Astrocyte (in vitro differentiated cells and primary cell): ENCODE results near the gene ZMPSTE24. TPM values are rescaled to one million over a fixed set of nuclear protein-coding genes. Genes with fewer than 3 reads are reported as not detected.

Experiments
- DNase-seq: peaks from one replicate; pipeline ENCODE4 v3.0.0-alpha.2; 2010; ENCODE audit warnings: low read depth
- FAIRE-seq: peaks from 2 replicates; lab custom pipeline; 2011; peaks lifted over from hg19 to GRCh38; lab: Jason Lieb, UNC
- H2AFZ ChIP-seq: 2 replicates; pipeline ENCODE4 v1.6.0; 2012; ENCODE audit warnings: low read depth, low read length, inconsistent platforms
- H3K27ac ChIP-seq: 2 replicates; pipeline ENCODE4 v1.5.1; 2011; ENCODE audit warnings: low read depth, low read length, inconsistent platforms
- H3K27me3 ChIP-seq: 2 replicates; pipeline ENCODE4 v1.6.0; 2011; ENCODE audit warnings: low read length, inconsistent platforms; ENCODE audit not compliant: insufficient read depth
- H3K36me3 ChIP-seq: 2 replicates; pipeline ENCODE4 v1.5.1; 2011; ENCODE audit warnings: low read length, inconsistent platforms; ENCODE audit not compliant: insufficient read depth
- H3K4me1 ChIP-seq: 2 replicates; pipeline ENCODE4 v1.5.1; 2011; ENCODE audit warnings: low read length, inconsistent platforms; ENCODE audit not compliant: insufficient read depth
- H3K4me2 ChIP-seq: 2 replicates; pipeline ENCODE4 v1.6.0; 2012; ENCODE audit warnings: low read length, inconsistent platforms
- H3K4me3 ChIP-seq: 2 replicates; pipeline ENCODE4 v1.5.1; 2011; ENCODE audit warnings: low read depth, mild to moderate bottlenecking, low read length, inconsistent platforms; ENCODE audit not compliant: insufficient read depth
- H3K79me2 ChIP-seq: 2 replicates; pipeline ENCODE4 v1.6.0; 2012; ENCODE audit warnings: mild to moderate bottlenecking, low read length, inconsistent platforms; ENCODE audit not compliant: insufficient read depth
- H3K9ac ChIP-seq: 2 replicates; pipeline ENCODE4 v1.6.0; 2012; ENCODE audit warnings: mild to moderate bottlenecking, low read length, inconsistent platforms
- H3K9me3 ChIP-seq: 2 replicates; pipeline ENCODE4 v1.5.1; 2012; ENCODE audit warnings: low read depth, mild to moderate bottlenecking, low read length, inconsistent platforms; ENCODE audit not compliant: insufficient read depth
- H4K20me1 ChIP-seq: 2 replicates; pipeline ENCODE4 v1.6.0; 2012; ENCODE audit warnings: low read length, inconsistent platforms; ENCODE audit not compliant: insufficient read depth
- H3K27ac Mint-ChIP-seq: one replicate; pipeline ENCODE4 v1.8.0; 2021; ENCODE audit warnings: mild to moderate bottlenecking, mixed read lengths; ENCODE audit not compliant: unreplicated experiment
- H3K27me3 Mint-ChIP-seq: one replicate; pipeline ENCODE4 v1.8.0; 2021; ENCODE audit warnings: low read depth, mixed read lengths; ENCODE audit not compliant: unreplicated experiment
- H3K36me3 Mint-ChIP-seq: one replicate; pipeline ENCODE4 v1.8.0; 2021; ENCODE audit warnings: low read depth, mixed read lengths; ENCODE audit not compliant: unreplicated experiment
- H3K4me1 Mint-ChIP-seq: one replicate; pipeline ENCODE4 v1.8.0; 2021; ENCODE audit warnings: low read depth, mixed read lengths; ENCODE audit not compliant: unreplicated experiment
- H3K4me3 Mint-ChIP-seq: one replicate; pipeline ENCODE4 v1.8.0; 2021; ENCODE audit warnings: mild to moderate bottlenecking, moderate library complexity, mixed read lengths; ENCODE audit not compliant: unreplicated experiment
- H3K9me3 Mint-ChIP-seq: one replicate; pipeline ENCODE4 v1.8.0; 2021; ENCODE audit warnings: mild to moderate bottlenecking, mixed read lengths; ENCODE audit not compliant: unreplicated experiment
- CTCF ChIP-seq: IDR thresholded peaks from 2 replicates; pipeline ENCODE4 v1.5.1; 2011; ENCODE audit warnings: low read depth, mild to moderate bottlenecking, inconsistent platforms, low read length, moderate library complexity; ENCODE audit not compliant: insufficient read depth
- EZH2 ChIP-seq: IDR thresholded peaks from 2 replicates; pipeline ENCODE4 v1.6.1; 2012; ENCODE audit warnings: mild to moderate bottlenecking, low read length, inconsistent platforms; ENCODE audit not compliant: insufficient read depth
- total RNA-seq: library from RNA; stranded (reverse); gene quantifications from 2 replicates; pipeline ENCODE4 v1.2.1, GENCODE V29; 2021

The ZMPSTE24 gene
- total RNA-seq, 1 donor from 2014 or later, result 62.4 TPM

- Histone ChIP-seq H3K4me1 (no peaks in the 10 kb centered on the region), H3K79me2 (no peaks in the 10 kb centered on the region), H3K36me3 (no peaks in the 10 kb centered on the region), H3K27me3 (no peaks in the 10 kb centered on the region), H3K27ac (no peak overlapping the region), H4K20me1 (no peaks in the 10 kb centered on the region), H3K9me3 (no peaks in the 10 kb centered on the region), H3K4me2 (no peak overlapping the region), H2AFZ (no peak overlapping the region), H3K4me3 (no peak overlapping the region), H3K9ac (no peak overlapping the region)
- no peaks in the 10 kb centered on the region for H3K4me1 Mint-ChIP-seq
- H3K27ac Mint-ChIP-seq, result no peak overlapping the region
- no peak for FAIRE-seq
- no peak overlapping the region for H3K4me3 Mint-ChIP-seq
- H3K9me3 Mint-ChIP-seq, result no peaks in the 10 kb centered on the region
- H3K27me3 Mint-ChIP-seq, result peaks cover 4% of the 10 kb centered on the region
- no peak for DNase-seq
- TF ChIP-seq EZH2 (no peak), CTCF (no peak)
- H3K36me3 Mint-ChIP-seq, result no peaks in the 10 kb centered on the region
These were observed 47.4 kb downstream of the ZMPSTE24 start for GRCh38 chr1:40305451-40305850.

GRCh38 chr1:40305871-40306270 is 47.8 kb downstream of the ZMPSTE24 start:
- FAIRE-seq, result no peak

More at GRCh38 chr1:40305871-40306270, 47.8 kb downstream of the ZMPSTE24 start:
- peaks cover 3% of the 10 kb centered on the region for H3K36me3 Mint-ChIP-seq
- Histone ChIP-seq H3K27ac (no peak overlapping the region), H4K20me1 (no peaks in the 10 kb centered on the region), H3K79me2 (no peaks in the 10 kb centered on the region), H3K4me2 (no peak overlapping the region), H3K9me3 (no peaks in the 10 kb centered on the region), H3K4me1 (no peaks in the 10 kb centered on the region), H2AFZ (no peak overlapping the region), H3K36me3 (no peaks in the 10 kb centered on the region), H3K4me3 (no peak overlapping the region), H3K27me3 (no peaks in the 10 kb centered on the region), H3K9ac (no peak overlapping the region)
- no peaks in the 10 kb centered on the region for H3K9me3 Mint-ChIP-seq
- H3K27ac Mint-ChIP-seq, result no peak overlapping the region
- peaks cover 6% of the 10 kb centered on the region for H3K27me3 Mint-ChIP-seq
- no peak overlapping the region for H3K4me3 Mint-ChIP-seq
- TF ChIP-seq CTCF (no peak), EZH2 (no peak)
- no peaks in the 10 kb centered on the region for H3K4me1 Mint-ChIP-seq
- DNase-seq, result no peak
